H9 (cell line): ENCODE data around the gene CENPB. TPM values are rescaled to one million over a fixed set of nuclear protein-coding genes. Genes with fewer than 3 reads are reported as not detected.

Source experiments
- DNase-seq: peaks from one replicate; pipeline ENCODE4 v3.0.0-alpha.2; 2017
- H2AFZ ChIP-seq: one replicate; pipeline ENCODE4 v1.6.1; 2013; ENCODE audit warnings: mild to moderate bottlenecking, low read length, control low read depth, moderate library complexity
- H2AK5ac ChIP-seq: 2 replicates; pipeline ENCODE4 v1.6.1; 2013; ENCODE audit warnings: low read length, control low read depth, mixed read lengths; ENCODE audit not compliant: insufficient read length
- H2BK120ac ChIP-seq: one replicate; pipeline ENCODE4 v1.6.1; 2013; ENCODE audit warnings: low read depth, mild to moderate bottlenecking, low read length, control low read depth, inconsistent platforms; ENCODE audit not compliant: poor library complexity, severe bottlenecking
- H2BK12ac ChIP-seq: 2 replicates; pipeline ENCODE4 v1.6.1; 2013; ENCODE audit warnings: low read length, control low read depth, mixed read lengths, low read depth; ENCODE audit not compliant: insufficient read length
- H2BK15ac ChIP-seq: 2 replicates; pipeline ENCODE4 v1.6.1; 2013; ENCODE audit warnings: low read depth, low read length, control low read depth
- H2BK20ac ChIP-seq: one replicate; pipeline ENCODE4 v1.6.1; 2013; ENCODE audit warnings: low read depth, mild to moderate bottlenecking, low read length, control low read depth, inconsistent platforms; ENCODE audit not compliant: poor library complexity, severe bottlenecking
- H2BK5ac ChIP-seq: 2 replicates; pipeline ENCODE4 v1.6.1; 2013; ENCODE audit warnings: low read length, control low read depth, mixed read lengths; ENCODE audit not compliant: insufficient read length
- H3K14ac ChIP-seq: 2 replicates; pipeline ENCODE4 v1.6.1; 2013; ENCODE audit warnings: low read length, control low read depth; ENCODE audit not compliant: insufficient read depth
- H3K18ac ChIP-seq: 2 replicates; pipeline ENCODE4 v1.6.1; 2013; ENCODE audit warnings: low read depth, mild to moderate bottlenecking, mixed read lengths, low read length, control low read depth; ENCODE audit not compliant: insufficient read length
- H3K23ac ChIP-seq: 2 replicates; pipeline ENCODE4 v1.6.1; 2013; ENCODE audit warnings: low read length, control low read depth, mixed read lengths, low read depth; ENCODE audit not compliant: insufficient read length
- H3K23me2 ChIP-seq: 2 replicates; pipeline ENCODE4 v1.6.1; 2013; ENCODE audit warnings: low read depth, mild to moderate bottlenecking, mixed read lengths, low read length, control low read depth; ENCODE audit not compliant: insufficient read length, poor library complexity, severe bottlenecking
- H3K27ac ChIP-seq: 2 replicates; pipeline ENCODE4 v1.5.1; 2013; ENCODE audit warnings: low read length, control low read depth, mixed read lengths, low read depth; ENCODE audit not compliant: insufficient read length
- H3K27me3 ChIP-seq: 2 replicates; pipeline ENCODE4 v1.6.1; 2013; ENCODE audit warnings: low read length, control low read depth, inconsistent platforms; ENCODE audit not compliant: insufficient read depth
- H3K4ac ChIP-seq: 2 replicates; pipeline ENCODE4 v1.6.1; 2013; ENCODE audit warnings: low read depth, mild to moderate bottlenecking, control low read depth, inconsistent platforms, low read length, moderate library complexity
- H3K4me1 ChIP-seq: 2 replicates; pipeline ENCODE4 v1.6.1; 2013; ENCODE audit warnings: low read length, control low read depth, inconsistent platforms; ENCODE audit not compliant: insufficient read depth
- H3K4me2 ChIP-seq: 2 replicates; pipeline ENCODE4 v1.6.1; 2013; ENCODE audit warnings: low read length, control low read depth, mixed read lengths; ENCODE audit not compliant: insufficient read length, insufficient read depth
- H3K56ac ChIP-seq: 2 replicates; pipeline ENCODE4 v1.6.1; 2013; ENCODE audit warnings: low read depth, mild to moderate bottlenecking, mixed read lengths, low read length, control low read depth; ENCODE audit not compliant: insufficient read length
- H3K79me1 ChIP-seq: 2 replicates; pipeline ENCODE4 v1.6.1; 2013; ENCODE audit warnings: low read depth, mild to moderate bottlenecking, moderate library complexity, low read length, control low read depth, inconsistent platforms; ENCODE audit not compliant: insufficient read depth, poor library complexity, severe bottlenecking
- H3K79me2 ChIP-seq: 2 replicates; pipeline ENCODE4 v1.6.1; 2013; ENCODE audit warnings: low read length, control low read depth, inconsistent platforms; ENCODE audit not compliant: insufficient read depth
- H3K9ac ChIP-seq: 2 replicates; pipeline ENCODE4 v1.6.1; 2013; ENCODE audit warnings: low read length, control low read depth, mixed read lengths; ENCODE audit not compliant: insufficient read length; ENCODE audit errors: extremely low read depth
- H3K9me3 ChIP-seq: one replicate; pipeline ENCODE4 v1.6.1; 2013; ENCODE audit warnings: low read depth, low read length, inconsistent platforms; ENCODE audit not compliant: control insufficient read depth
- H3T11ph ChIP-seq: one replicate; pipeline ENCODE4 v1.6.1; 2013; ENCODE audit warnings: mild to moderate bottlenecking, low read length, control low read depth, inconsistent platforms
- H4K20me1 ChIP-seq: one replicate; pipeline ENCODE4 v1.6.1; 2013; ENCODE audit not compliant: control insufficient read depth, insufficient read length, insufficient read depth
- H4K5ac ChIP-seq: 2 replicates; pipeline ENCODE4 v1.6.1; 2013; ENCODE audit warnings: low read depth, mild to moderate bottlenecking, mixed read lengths, low read length, control low read depth; ENCODE audit not compliant: insufficient read length
- H4K8ac ChIP-seq: replicated peaks from 2 replicates; pipeline ENCODE4 v1.6.1; 2013; ENCODE audit warnings: low read length, control low read depth, mixed read lengths, low read depth; ENCODE audit not compliant: insufficient read length
- H4K91ac ChIP-seq: 2 replicates; pipeline ENCODE4 v1.6.1; 2013; ENCODE audit warnings: low read depth, mild to moderate bottlenecking, moderate library complexity, mixed read lengths, low read length, control low read depth; ENCODE audit not compliant: insufficient read length
- H3K27ac Mint-ChIP-seq, 3 experiments: 2 replicates in 2 of 3; 3 replicates in 1 of 3; pipeline ENCODE4 v1.8.0; 2020 to 2021; ENCODE audit warnings: mixed read lengths in 3 of 3, mild to moderate bottlenecking in 1 of 3, moderate library complexity in 1 of 3
- H3K27me3 Mint-ChIP-seq: 2 replicates; pipeline ENCODE4 v1.8.0; 2021; ENCODE audit warnings: low read depth, mild to moderate bottlenecking, moderate library complexity, mixed read lengths
- H3K36me3 Mint-ChIP-seq, 3 experiments: 2 replicates in 2 of 3; 3 replicates in 1 of 3; pipeline ENCODE4 v1.8.0; 2020 to 2021; ENCODE audit warnings: low read depth in 3 of 3, mixed read lengths in 3 of 3; ENCODE audit not compliant: insufficient read depth in 1 of 3
- H3K4me1 Mint-ChIP-seq, 2 experiments: 2 replicates each; pipeline ENCODE4 v1.8.0; 2020; ENCODE audit warnings: mixed read lengths in 2 of 2
- H3K4me3 Mint-ChIP-seq, 2 experiments: 2 replicates in 1 of 2; 3 replicates in 1 of 2; pipeline ENCODE4 v1.8.0; 2020 to 2021; ENCODE audit warnings: mild to moderate bottlenecking in 2 of 2, mixed read lengths in 2 of 2, moderate library complexity in 1 of 2
- H3K9me3 Mint-ChIP-seq, 2 experiments: 2 replicates in 1 of 2; 3 replicates in 1 of 2; pipeline ENCODE4 v1.8.0; 2020; ENCODE audit warnings: mild to moderate bottlenecking in 2 of 2, mixed read lengths in 2 of 2, moderate library complexity in 1 of 2
- CTCF ChIP-seq: fragments of 200-600 bp; sonication (generic); conservative IDR thresholded peaks from 3 replicates; pipeline ENCODE4 v1.8.0; 2021; ENCODE audit warnings: antibody characterized with exemption, mild to moderate bottlenecking
- WGBS: extraction: QIAGEN DNeasy Blood & Tissue Kit; methylation state at CpG from one replicate; pipeline ENCODE4 v1.1.7; 2013; ENCODE audit warnings: missing lambda C conversion rate, low lambda C conversion rate, mixed read lengths; ENCODE audit not compliant: insufficient read length; ENCODE audit errors: extremely low coverage; 5-methylcytosine and 5-hydroxymethylcytosine counted together
- total RNA-seq: library from RNA; stranded (reverse); gene quantifications from 2 replicates; pipeline ENCODE4 v1.2.1, GENCODE V29; 2021

The CENPB gene
- total RNA-seq, 1 experiment from 2014 or later = 63.1 TPM

- Histone ChIP-seq H3K79me2 (no peaks in the 10 kb centered on the region), H3K4ac (no peak overlapping the region), H2BK15ac (no peak overlapping the region), H3K23ac (no peak overlapping the region), H3K56ac (no peak overlapping the region), H2BK5ac (no peak overlapping the region), H2BK120ac (no peak overlapping the region), H2AK5ac (no peak overlapping the region), H4K5ac (no peak overlapping the region), H3K9ac (no peak overlapping the region), H4K20me1 (no peaks in the 10 kb centered on the region), H3T11ph (no peak overlapping the region), H3K9me3 (no peaks in the 10 kb centered on the region), H3K18ac (no peak overlapping the region), H3K14ac (no peak overlapping the region), H3K27me3 (peaks cover 13% of the 10 kb centered on the region), H3K4me2 (peak overlapping the region; percentile 50), H3K79me1 (no peaks in the 10 kb centered on the region), H2BK20ac (no peak overlapping the region), H2AFZ (no peak overlapping the region), H4K91ac (no peak overlapping the region), H3K23me2 (peaks cover 19% of the 10 kb centered on the region), H3K27ac (no peak overlapping the region), H4K8ac (no peak overlapping the region), H2BK12ac (no peak overlapping the region), H3K4me1 (peaks cover 2% of the 10 kb centered on the region; the same call in 1 of the 2 replicates)
- peaks cover 5 to 19% (median 10%) of the 10 kb centered on the region in 3 experiments; a peak in 6 of 7 replicates for H3K36me3 Mint-ChIP-seq
- no CpG with 5 or more reads among the region's 31 CpGs for WGBS
- peaks cover 52% of the 10 kb centered on the region for H3K27me3 Mint-ChIP-seq
- peak overlapping the region in 1 of 2 experiments; percentile 66; a peak in 3 of 5 replicates for H3K4me3 Mint-ChIP-seq
- TF ChIP-seq CTCF = peak; percentile 57
- peaks cover 7 to 14% of the 10 kb centered on the region in 2 experiments; a peak in 3 of 4 replicates for H3K4me1 Mint-ChIP-seq
- peak; percentile 56 for DNase-seq
- H3K27ac Mint-ChIP-seq = no peak overlapping the region
- no peaks in the 10 kb centered on the region for H3K9me3 Mint-ChIP-seq
Measured at GRCh38 chr20:3751305-3751674, 35.2 kb downstream of the CENPB start.
